GM23338 (cell line): ENCODE results near the gene DVL2. TPM values are rescaled to one million over a fixed set of nuclear protein-coding genes. Genes with fewer than 3 reads are reported as not detected.

ENCODE experiments used
- ATAC-seq: fragments of 200-7000 bp; cut with Tn5 transposase; 3 replicates; pipeline ENCODE4 v1.9.1; 2020
- DNase-seq: peaks from one replicate; pipeline ENCODE4 v3.0.0-alpha.2; 2015; ENCODE audit warnings: low spot score
- H2AFZ ChIP-seq: fragments of 200-600 bp; sonication (generic); 2 replicates; pipeline ENCODE4 v1.8.0; 2016; ENCODE audit warnings: antibody characterized with exemption, mild to moderate bottlenecking, moderate library complexity
- H3F3A ChIP-seq: fragments of 200-600 bp; sonication (generic); replicated peaks from 2 replicates; pipeline ENCODE4 v1.8.0; 2017; ENCODE audit warnings: antibody characterized with exemption, mixed run types, low read depth
- H3K27ac ChIP-seq: fragments of 200-600 bp; sonication (generic); 2 replicates; pipeline ENCODE4 v1.6.1; 2016; ENCODE audit warnings: low read depth
- H3K27me3 ChIP-seq: fragments of 200-600 bp; sonication (generic); 2 replicates; pipeline ENCODE4 v1.8.0; 2016; ENCODE audit warnings: mild to moderate bottlenecking, mixed run types, moderate library complexity; ENCODE audit not compliant: insufficient read depth
- H3K36me3 ChIP-seq: fragments of 200-600 bp; sonication (generic); 2 replicates; pipeline ENCODE4 v1.8.0; 2016; ENCODE audit warnings: mild to moderate bottlenecking; ENCODE audit not compliant: insufficient read depth
- H3K4me1 ChIP-seq: fragments of 200-600 bp; sonication (generic); 2 replicates; pipeline ENCODE4 v1.8.0; 2016; ENCODE audit warnings: mild to moderate bottlenecking, moderate library complexity; ENCODE audit not compliant: insufficient read depth
- H3K4me2 ChIP-seq: fragments of 200-600 bp; sonication (generic); 2 replicates; pipeline ENCODE4 v1.7.1; 2017; ENCODE audit warnings: mixed run types
- H3K4me3 ChIP-seq: fragments of 200-600 bp; sonication (generic); 2 replicates; pipeline ENCODE4 v1.6.1; 2016; ENCODE audit warnings: mixed run types
- H3K79me2 ChIP-seq: fragments of 200-600 bp; sonication (generic); replicated peaks from 2 replicates; pipeline ENCODE4 v1.8.0; 2017; ENCODE audit warnings: mild to moderate bottlenecking; ENCODE audit not compliant: insufficient read depth
- H3K9me2 ChIP-seq: fragments of 200-600 bp; sonication (generic); 2 replicates; pipeline ENCODE4 v1.8.0; 2017; ENCODE audit not compliant: insufficient read depth
- H4K20me1 ChIP-seq: fragments of 200-600 bp; sonication (generic); replicated peaks from 2 replicates; pipeline ENCODE4 v1.8.0; 2017; ENCODE audit warnings: mild to moderate bottlenecking; ENCODE audit not compliant: insufficient read depth
- H3K27ac Mint-ChIP-seq: 2 replicates; pipeline ENCODE4 v1.8.0; 2020; ENCODE audit warnings: inconsistent platforms, mild to moderate bottlenecking, moderate library complexity, mixed read lengths
- H3K27me3 Mint-ChIP-seq: 3 replicates; pipeline ENCODE4 v1.8.0; 2022; ENCODE audit warnings: low read depth, mild to moderate bottlenecking, moderate library complexity, mixed read lengths, inconsistent platforms; ENCODE audit not compliant: insufficient read depth, poor library complexity
- H3K36me3 Mint-ChIP-seq: 3 replicates; pipeline ENCODE4 v1.8.0; 2021; ENCODE audit warnings: low read depth, mild to moderate bottlenecking, inconsistent platforms, moderate library complexity, mixed read lengths
- H3K4me1 Mint-ChIP-seq: 3 replicates; pipeline ENCODE4 v1.8.0; 2020; ENCODE audit warnings: mild to moderate bottlenecking, inconsistent platforms, mixed read lengths
- H3K4me3 Mint-ChIP-seq: 3 replicates; pipeline ENCODE4 v1.8.0; 2021; ENCODE audit warnings: moderate library complexity, mild to moderate bottlenecking, inconsistent platforms, mixed read lengths
- H3K9me3 Mint-ChIP-seq: 3 replicates; pipeline ENCODE4 v1.8.0; 2020; ENCODE audit warnings: moderate library complexity, mild to moderate bottlenecking, inconsistent platforms, mixed read lengths
- CREB1 ChIP-seq: fragments of 250-450 bp; sonication (Bioruptor Pico); IDR thresholded peaks from 2 replicates; pipeline ENCODE4 v1.5.0; 2020; ENCODE audit warnings: low read depth, mild to moderate bottlenecking, moderate library complexity
- EZH2phosphoT487 ChIP-seq: fragments of 200-600 bp; sonication (generic); IDR thresholded peaks from one replicate; pipeline ENCODE4 v1.8.1; 2018; ENCODE audit warnings: antibody characterized with exemption; ENCODE audit not compliant: unreplicated experiment
- POLR2AphosphoS5 ChIP-seq: IDR thresholded peaks from 2 replicates; pipeline ENCODE4 v1.6.1; 2016; ENCODE audit warnings: antibody characterized with exemption, low read depth
- REST ChIP-seq: IDR thresholded peaks from one replicate; pipeline ENCODE4 v1.6.1; 2018; ENCODE audit warnings: antibody characterized with exemption; ENCODE audit not compliant: unreplicated experiment
- STAT1 ChIP-seq: IDR thresholded peaks from one replicate; pipeline ENCODE4 v1.6.1; 2016; ENCODE audit warnings: antibody characterized with exemption; ENCODE audit not compliant: unreplicated experiment
- polyA plus RNA-seq: library from polyadenylated mRNA; unstranded; fragments of >200 nt; fragmentation: Nextera tagmentation; extraction: Ambion mirVana; gene quantifications from 2 replicates; pipeline ENCODE4 v1.2.1, GENCODE V29; 2016
- total RNA-seq: library from RNA; depleted of rRNA; stranded (reverse); fragments of >200 nt; shearing (Covaris generic); gene quantifications from 2 replicates; pipeline ENCODE4 v1.2.3, GENCODE V29; 2014
- TF ChIP-seq, protein P1 (sequence below): IDR thresholded peaks from 2 replicates; pipeline ENCODE4 v1.6.1; 2016; ENCODE audit warnings: antibody characterized with exemption
- TF ChIP-seq, protein P2 (sequence below), 2 experiments: fragments of 200-600 bp in 1 of 2; sonication (generic) in 1 of 2; conservative IDR thresholded peaks; 2 replicates each; pipeline versions ENCODE4 v1.5.1 to v1.6.1; 2016 to 2017; ENCODE audit warnings: antibody characterized with exemption in 2 of 2, low read depth in 2 of 2, mild to moderate bottlenecking in 2 of 2, moderate library complexity in 1 of 2

The DVL2 gene
- total and polyA plus RNA-seq, 2 experiments from 2014 or later, result 19.7 to 80.6 TPM

DNA sequence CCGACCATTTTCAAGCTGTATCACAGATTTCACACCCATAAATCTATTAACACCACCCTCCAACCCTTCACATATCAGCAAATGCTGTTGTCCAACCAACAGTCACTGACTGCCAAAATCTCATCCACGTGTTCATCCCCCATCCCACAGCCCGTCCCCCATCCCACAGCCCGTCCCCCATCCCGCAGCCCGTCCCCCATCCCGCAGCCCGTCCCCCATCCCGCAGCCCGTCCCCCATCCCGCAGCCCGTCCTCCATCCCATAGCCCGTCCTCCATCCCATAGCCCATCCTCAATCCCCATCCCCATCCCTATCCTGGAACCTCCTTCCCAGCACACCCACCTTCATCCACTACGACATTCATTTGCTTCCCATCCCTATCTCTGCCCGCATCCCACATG, 28.8 kb downstream of the DVL2 start (continued):
- no peak for TF ChIP-seq REST
- no peak for TF ChIP-seq STAT1
- TF ChIP-seq, protein P1, sequence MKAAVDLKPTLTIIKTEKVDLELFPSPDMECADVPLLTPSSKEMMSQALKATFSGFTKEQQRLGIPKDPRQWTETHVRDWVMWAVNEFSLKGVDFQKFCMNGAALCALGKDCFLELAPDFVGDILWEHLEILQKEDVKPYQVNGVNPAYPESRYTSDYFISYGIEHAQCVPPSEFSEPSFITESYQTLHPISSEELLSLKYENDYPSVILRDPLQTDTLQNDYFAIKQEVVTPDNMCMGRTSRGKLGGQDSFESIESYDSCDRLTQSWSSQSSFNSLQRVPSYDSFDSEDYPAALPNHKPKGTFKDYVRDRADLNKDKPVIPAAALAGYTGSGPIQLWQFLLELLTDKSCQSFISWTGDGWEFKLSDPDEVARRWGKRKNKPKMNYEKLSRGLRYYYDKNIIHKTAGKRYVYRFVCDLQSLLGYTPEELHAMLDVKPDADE, result no peak
- TF ChIP-seq POLR2AphosphoS5, result no peak
- TF ChIP-seq, protein P2, sequence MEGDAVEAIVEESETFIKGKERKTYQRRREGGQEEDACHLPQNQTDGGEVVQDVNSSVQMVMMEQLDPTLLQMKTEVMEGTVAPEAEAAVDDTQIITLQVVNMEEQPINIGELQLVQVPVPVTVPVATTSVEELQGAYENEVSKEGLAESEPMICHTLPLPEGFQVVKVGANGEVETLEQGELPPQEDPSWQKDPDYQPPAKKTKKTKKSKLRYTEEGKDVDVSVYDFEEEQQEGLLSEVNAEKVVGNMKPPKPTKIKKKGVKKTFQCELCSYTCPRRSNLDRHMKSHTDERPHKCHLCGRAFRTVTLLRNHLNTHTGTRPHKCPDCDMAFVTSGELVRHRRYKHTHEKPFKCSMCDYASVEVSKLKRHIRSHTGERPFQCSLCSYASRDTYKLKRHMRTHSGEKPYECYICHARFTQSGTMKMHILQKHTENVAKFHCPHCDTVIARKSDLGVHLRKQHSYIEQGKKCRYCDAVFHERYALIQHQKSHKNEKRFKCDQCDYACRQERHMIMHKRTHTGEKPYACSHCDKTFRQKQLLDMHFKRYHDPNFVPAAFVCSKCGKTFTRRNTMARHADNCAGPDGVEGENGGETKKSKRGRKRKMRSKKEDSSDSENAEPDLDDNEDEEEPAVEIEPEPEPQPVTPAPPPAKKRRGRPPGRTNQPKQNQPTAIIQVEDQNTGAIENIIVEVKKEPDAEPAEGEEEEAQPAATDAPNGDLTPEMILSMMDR (conservative IDR thresholded peaks at IDR 0.05; ENCODE audit: low read depth in 2 of 2), result no peak

DNA sequence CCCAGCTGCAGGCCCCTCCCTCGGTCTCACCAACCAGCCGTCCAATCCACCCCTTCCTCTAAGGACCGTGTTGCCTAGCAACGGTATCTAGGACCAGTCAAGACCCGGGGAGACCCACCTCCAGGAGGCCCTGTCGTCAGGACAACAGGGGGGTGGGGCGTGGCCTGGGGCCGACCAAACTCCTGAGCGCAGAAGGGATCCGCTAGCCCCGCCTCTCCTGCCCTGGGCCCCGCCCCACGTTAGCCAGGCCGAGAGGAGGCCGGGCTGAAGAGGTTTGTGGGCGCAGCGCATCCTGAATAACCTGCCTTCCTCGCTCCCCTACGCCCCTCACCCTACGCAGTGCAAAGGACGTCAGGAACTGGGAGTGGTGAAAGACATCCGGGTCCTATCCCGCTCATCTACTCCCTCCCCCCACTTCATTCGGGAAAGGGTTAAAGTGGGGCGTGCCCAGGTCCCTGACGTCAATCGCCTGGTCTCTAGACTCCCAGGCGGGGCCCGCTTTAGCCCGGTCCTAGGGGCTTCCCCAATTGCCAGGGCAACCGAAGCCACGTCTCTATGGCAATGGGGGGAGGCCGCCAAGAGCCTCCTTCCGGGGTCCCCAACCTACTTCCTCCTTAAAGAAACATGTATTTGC, 29.4 kb downstream of the DVL2 start:
- Histone ChIP-seq H3F3A (peaks cover 21% of the 10 kb centered on the region), H4K20me1 (peaks cover 10% of the 10 kb centered on the region), H3K4me3 (peak overlapping the region; percentile 55), H3K36me3 (peaks cover 15% of the 10 kb centered on the region), H3K27ac (peak overlapping the region; percentile 70), H2AFZ (no peak overlapping the region), H3K79me2 (peaks cover 29% of the 10 kb centered on the region), H3K4me1 (peaks cover 28% of the 10 kb centered on the region), H3K27me3 (no peaks in the 10 kb centered on the region), H3K9me2 (no peaks in the 10 kb centered on the region), H3K4me2 (peak overlapping the region; percentile 89)
- Mint-ChIP-seq H3K4me1 (peaks cover 45% of the 10 kb centered on the region), H3K9me3 (no peaks in the 10 kb centered on the region; the same call in 2 of the 3 replicates), H3K27me3 (peaks cover 10% of the 10 kb centered on the region), H3K36me3 (peaks cover 39% of the 10 kb centered on the region), H3K4me3 (peak overlapping the region; percentile 80), H3K27ac (peak overlapping the region; percentile 91)
- TF ChIP-seq CREB1 (CRISPR knock-in tag), result peak; percentile 93
- no peak for TF ChIP-seq EZH2phosphoT487
- TF ChIP-seq POLR2AphosphoS5, result peak; percentile 42; the same call in 1 of the 2 replicates
- peak; percentile 99 for DNase-seq
- ATAC-seq, result peak; percentile 75
